CD8-positive, alpha-beta memory T cell (primary cell): ENCODE measurements around the gene CDH12. TPM values are rescaled to one million over a fixed set of nuclear protein-coding genes. Genes with fewer than 3 reads are reported as not detected.

ENCODE experiments used
- CTCF ChIA-PET: fragments of 350-600 bp; sonication (Branson Sonifier 250); formaldehyde crosslinking; loops from one replicate; lab custom pipeline; 2021; ENCODE audit warnings: antibody characterized with exemption; lab: Charles Lee
- POLR2A ChIA-PET: fragments of 350-600 bp; sonication (Branson Sonifier 250); formaldehyde crosslinking; loops from one replicate; lab custom pipeline; 2021; ENCODE audit warnings: antibody characterized with exemption; lab: Charles Lee
- DNase-seq, 5 donors: peaks; one replicate each; pipeline versions ENCODE4 v3.0.0 to v3.0.0-alpha.2; 2020 to 2022; ENCODE audit warnings: mixed read lengths in 1 of 5
- H3K27ac ChIP-seq: one replicate; pipeline ENCODE4 v1.7.0; 2013; ENCODE audit warnings: low read depth, mild to moderate bottlenecking, low read length, moderate library complexity
- H3K27me3 ChIP-seq: 2 replicates; pipeline ENCODE4 v1.7.0; 2013; ENCODE audit warnings: low read length, mild to moderate bottlenecking; ENCODE audit not compliant: insufficient read depth, poor library complexity, severe bottlenecking
- H3K36me3 ChIP-seq: 2 replicates; pipeline ENCODE4 v1.7.0; 2013; ENCODE audit warnings: mild to moderate bottlenecking, low read length, moderate library complexity; ENCODE audit not compliant: insufficient read depth
- H3K4me1 ChIP-seq: 2 replicates; pipeline ENCODE4 v1.7.0; 2013; ENCODE audit warnings: mild to moderate bottlenecking, low read length, moderate library complexity; ENCODE audit not compliant: insufficient read depth
- H3K4me3 ChIP-seq: 2 replicates; pipeline ENCODE4 v1.7.0; 2013; ENCODE audit warnings: mild to moderate bottlenecking, low read length
- H3K9me3 ChIP-seq: 2 replicates; pipeline ENCODE4 v1.7.0; 2013; ENCODE audit warnings: mild to moderate bottlenecking, low read length
- H3K27ac Mint-ChIP-seq, 8 donors: one replicate each; pipeline ENCODE4 v1.8.0; 2020 to 2021; ENCODE audit warnings: mixed read lengths in 8 of 8, mild to moderate bottlenecking in 6 of 8, inconsistent platforms in 3 of 8, moderate library complexity in 3 of 8
- H3K27me3 Mint-ChIP-seq, 2 donors: one replicate each; pipeline ENCODE4 v1.8.0; 2020 to 2021; ENCODE audit warnings: mixed read lengths in 2 of 2, mild to moderate bottlenecking in 1 of 2, moderate library complexity in 1 of 2
- H3K36me3 Mint-ChIP-seq, 3 donors: one replicate each; pipeline ENCODE4 v1.8.0; 2020 to 2021; ENCODE audit warnings: mixed read lengths in 3 of 3, inconsistent platforms in 1 of 3, mild to moderate bottlenecking in 1 of 3
- H3K4me1 Mint-ChIP-seq, 3 donors: one replicate each; pipeline ENCODE4 v1.8.0; 2020 to 2021; ENCODE audit warnings: mixed read lengths in 3 of 3, inconsistent platforms in 1 of 3, mild to moderate bottlenecking in 1 of 3
- H3K4me3 Mint-ChIP-seq, 7 donors: one replicate each; pipeline ENCODE4 v1.8.0; 2020 to 2021; ENCODE audit warnings: mixed read lengths in 7 of 7, mild to moderate bottlenecking in 6 of 7, moderate library complexity in 4 of 7, inconsistent platforms in 2 of 7
- H3K9me3 Mint-ChIP-seq, 5 donors: one replicate each; pipeline ENCODE4 v1.8.0; 2020 to 2022; ENCODE audit warnings: mixed read lengths in 5 of 5, mild to moderate bottlenecking in 3 of 5, moderate library complexity in 2 of 5, inconsistent platforms in 1 of 5
- polyA plus RNA-seq: library from polyadenylated mRNA; unstranded; fragments of 300-500 nt; fragmentation: Illumina TruSeq; gene quantifications from one replicate; pipeline ENCODE4 v1.2.3, GENCODE V29; 2021
- total RNA-seq, 2 experiments: library from RNA; stranded (reverse); gene quantifications; one replicate each; pipeline ENCODE4 v1.2.3, GENCODE V29; 2021

The CDH12 gene
- total and polyA plus RNA-seq, 3 experiments from 2014 or later, result not detected

DNA sequence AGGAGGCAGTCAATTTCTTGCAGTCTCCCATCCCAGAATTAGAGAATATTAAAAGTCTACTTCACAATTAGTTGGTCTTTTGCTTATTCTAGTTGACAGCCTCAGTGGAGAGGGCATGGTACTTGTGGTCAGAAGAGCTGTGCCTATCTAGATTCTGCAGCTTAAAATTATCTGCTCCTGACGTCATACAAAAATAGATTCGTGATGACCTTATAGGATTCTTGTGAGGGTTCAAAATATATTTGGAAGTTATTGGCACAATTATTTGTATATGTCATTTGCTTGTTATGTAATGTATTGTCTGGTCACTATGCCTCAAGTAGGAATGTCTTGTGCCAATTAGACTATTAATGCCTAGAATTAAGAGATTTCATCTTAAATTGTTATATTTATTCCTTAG lies 142.5 kb downstream of the CDH12 start:
- H3K27me3 Mint-ChIP-seq, result no peaks in the 10 kb centered on the region

DNA sequence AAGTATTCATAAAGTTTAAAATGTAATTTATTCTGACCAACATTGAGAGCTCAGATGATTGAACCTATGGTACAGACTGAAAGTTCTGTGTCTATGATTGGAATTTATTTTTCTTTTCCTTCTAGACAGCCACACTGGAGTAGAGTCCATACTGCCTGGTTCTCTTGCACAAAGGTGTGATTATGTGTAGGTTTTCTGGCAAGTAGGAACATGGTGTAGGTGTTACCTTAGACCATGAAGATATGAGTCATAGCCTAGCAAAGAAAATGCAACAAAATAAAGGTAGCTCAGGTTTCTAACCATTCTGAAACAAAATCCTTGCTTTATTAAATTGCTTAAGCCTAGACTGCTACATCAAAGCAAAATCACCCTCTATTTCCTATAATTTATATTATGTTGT lies 143.4 kb downstream of the CDH12 start:
- Histone ChIP-seq H3K36me3 (no peaks in the 10 kb centered on the region), H3K27ac (no peak overlapping the region), H3K27me3 (no peaks in the 10 kb centered on the region), H3K9me3 (peaks cover 5% of the 10 kb centered on the region), H3K4me1 (no peaks in the 10 kb centered on the region), H3K4me3 (no peak overlapping the region)
- no peaks in the 10 kb centered on the region for H3K36me3 Mint-ChIP-seq
- ChIA-PET CTCF (no interaction called here), POLR2A (no interaction called here)
- H3K4me1 Mint-ChIP-seq, result no peaks in the 10 kb centered on the region
- no peaks in the 10 kb centered on the region for H3K27me3 Mint-ChIP-seq
- no peak overlapping the region for H3K4me3 Mint-ChIP-seq
- H3K9me3 Mint-ChIP-seq, result peaks cover 3 to 21% (median 7%) of the 10 kb centered on the region in 5 donors
- no peak for DNase-seq
- no peak overlapping the region for H3K27ac Mint-ChIP-seq

More for the DNA sequence above, 142.5 kb downstream of the CDH12 start:
- no peaks in the 10 kb centered on the region for H3K4me1 Mint-ChIP-seq
- no peaks in the 10 kb centered on the region for H3K4me1 ChIP-seq
- no peak overlapping the region for H3K4me3 Mint-ChIP-seq
- H3K36me3 ChIP-seq, result no peaks in the 10 kb centered on the region
- no peak overlapping the region for H3K4me3 ChIP-seq
- H3K27me3 ChIP-seq, result no peaks in the 10 kb centered on the region
- H3K27ac Mint-ChIP-seq, result no peak overlapping the region
- DNase-seq, result no peak
- H3K27ac ChIP-seq, result no peak overlapping the region
- H3K9me3 ChIP-seq, result peaks cover 5% of the 10 kb centered on the region
- peaks cover 3 to 22% (median 7%) of the 10 kb centered on the region in 5 donors for H3K9me3 Mint-ChIP-seq
- H3K36me3 Mint-ChIP-seq, result no peaks in the 10 kb centered on the region
- ChIA-PET CTCF (no interaction called here), POLR2A (no interaction called here)

DNA sequence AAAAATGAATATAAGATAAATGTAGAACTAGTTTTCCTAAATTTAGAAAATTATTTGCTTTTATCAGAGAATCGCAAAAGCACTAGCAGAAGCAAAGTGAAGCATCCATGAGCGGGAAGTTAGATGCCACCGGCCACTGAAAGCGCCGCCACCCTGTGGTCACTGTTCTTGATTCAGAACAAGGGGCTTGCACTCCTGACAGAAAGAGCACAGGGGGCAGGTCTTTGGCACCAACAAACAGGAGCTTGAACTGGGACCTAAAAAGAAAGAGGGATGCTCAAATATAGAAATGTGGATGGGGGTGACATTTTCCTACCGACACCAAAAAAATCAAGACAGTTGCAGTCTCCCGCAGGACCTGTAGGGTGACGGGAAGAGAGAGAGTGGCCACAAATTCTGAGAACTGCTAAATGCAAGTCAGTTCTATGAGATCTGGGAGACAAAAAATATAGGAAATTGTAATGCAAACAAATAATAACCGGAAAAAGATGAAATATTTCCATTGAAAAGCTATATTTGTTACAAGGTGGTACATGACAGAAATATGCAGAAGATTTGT lies 144.3 kb downstream of the CDH12 start:
- no peak overlapping the region for H3K4me3 Mint-ChIP-seq
- H3K27me3 Mint-ChIP-seq, result no peaks in the 10 kb centered on the region
- H3K4me1 Mint-ChIP-seq, result no peaks in the 10 kb centered on the region
- POLR2A ChIA-PET, result no interaction called here
- Histone ChIP-seq H3K27me3 (no peaks in the 10 kb centered on the region), H3K4me3 (no peak overlapping the region), H3K27ac (no peak overlapping the region), H3K9me3 (peaks cover 5% of the 10 kb centered on the region), H3K36me3 (no peaks in the 10 kb centered on the region), H3K4me1 (no peaks in the 10 kb centered on the region)
- no peak overlapping the region for H3K27ac Mint-ChIP-seq
- H3K36me3 Mint-ChIP-seq, result no peaks in the 10 kb centered on the region
- peaks cover 1 to 12% (median 5%) of the 10 kb centered on the region in 5 donors for H3K9me3 Mint-ChIP-seq
- CTCF ChIA-PET, result no interaction called here
- no peak for DNase-seq

DNA sequence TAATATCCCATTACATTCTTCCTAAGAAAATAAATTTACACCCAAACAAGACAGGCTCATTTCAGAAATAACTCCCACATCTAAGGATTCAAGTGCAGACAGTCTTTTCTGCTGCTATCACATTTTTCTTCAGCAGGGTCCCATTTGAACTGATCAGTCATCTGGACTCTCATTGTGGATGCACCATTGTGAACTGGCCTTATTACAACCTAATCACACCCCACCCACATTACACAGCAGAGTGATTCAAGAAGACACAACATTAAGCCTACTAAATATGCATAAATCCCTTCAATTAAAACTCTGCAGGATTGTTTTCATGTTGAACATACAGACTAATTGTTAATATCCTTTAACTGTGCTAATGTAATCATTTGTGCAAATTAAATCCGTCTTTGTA lies 146.2 kb downstream of the CDH12 start:
- Histone ChIP-seq H3K27me3 (no peaks in the 10 kb centered on the region), H3K9me3 (peaks cover 5% of the 10 kb centered on the region), H3K36me3 (no peaks in the 10 kb centered on the region), H3K27ac (no peak overlapping the region), H3K4me3 (no peak overlapping the region), H3K4me1 (no peaks in the 10 kb centered on the region)
- POLR2A ChIA-PET, result no interaction called here
- H3K4me1 Mint-ChIP-seq, result no peaks in the 10 kb centered on the region
- no peak overlapping the region for H3K27ac Mint-ChIP-seq
- no peak overlapping the region for H3K4me3 Mint-ChIP-seq
- DNase-seq, result no peak
- CTCF ChIA-PET, result no interaction called here
- no peaks in the 10 kb centered on the region for H3K27me3 Mint-ChIP-seq
- peaks cover 0 to 12% (median 3%) of the 10 kb centered on the region in 5 donors for H3K9me3 Mint-ChIP-seq
- H3K36me3 Mint-ChIP-seq, result no peaks in the 10 kb centered on the region

DNA sequence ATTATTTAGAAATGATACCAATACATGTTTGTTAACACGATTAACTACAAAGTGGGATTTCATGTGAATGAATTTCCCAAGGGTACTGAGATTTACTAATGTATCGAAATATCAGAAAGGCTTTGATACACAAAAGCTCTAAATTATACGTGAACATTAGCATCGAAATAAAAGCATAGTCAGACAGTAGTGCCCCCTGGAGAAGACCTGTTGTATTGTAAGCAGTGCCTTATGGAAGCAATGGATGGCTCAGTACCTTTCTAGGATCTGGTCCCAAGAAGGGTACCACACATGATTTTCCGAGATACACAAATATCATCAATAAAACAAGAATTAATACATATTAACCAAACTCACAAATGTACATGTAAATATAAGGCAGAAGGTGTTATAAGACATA lies 153.8 kb downstream of the CDH12 start:
- no peaks in the 10 kb centered on the region for H3K4me1 ChIP-seq
- H3K9me3 ChIP-seq, result no peaks in the 10 kb centered on the region
- POLR2A ChIA-PET, result no interaction called here
- no peak for DNase-seq
- no peaks in the 10 kb centered on the region for H3K4me1 Mint-ChIP-seq
- no peaks in the 10 kb centered on the region for H3K27me3 ChIP-seq
- H3K4me3 ChIP-seq, result no peak overlapping the region
- no peak overlapping the region for H3K4me3 Mint-ChIP-seq
- no peaks in the 10 kb centered on the region for H3K36me3 ChIP-seq
- H3K9me3 Mint-ChIP-seq, result peaks cover 0 to 9% (median 0%) of the 10 kb centered on the region in 5 donors
- H3K27me3 Mint-ChIP-seq, result no peaks in the 10 kb centered on the region
- no peak overlapping the region for H3K27ac Mint-ChIP-seq
- H3K27ac ChIP-seq, result no peak overlapping the region
- H3K36me3 Mint-ChIP-seq, result no peaks in the 10 kb centered on the region
- CTCF ChIA-PET, result no interaction called here

DNA sequence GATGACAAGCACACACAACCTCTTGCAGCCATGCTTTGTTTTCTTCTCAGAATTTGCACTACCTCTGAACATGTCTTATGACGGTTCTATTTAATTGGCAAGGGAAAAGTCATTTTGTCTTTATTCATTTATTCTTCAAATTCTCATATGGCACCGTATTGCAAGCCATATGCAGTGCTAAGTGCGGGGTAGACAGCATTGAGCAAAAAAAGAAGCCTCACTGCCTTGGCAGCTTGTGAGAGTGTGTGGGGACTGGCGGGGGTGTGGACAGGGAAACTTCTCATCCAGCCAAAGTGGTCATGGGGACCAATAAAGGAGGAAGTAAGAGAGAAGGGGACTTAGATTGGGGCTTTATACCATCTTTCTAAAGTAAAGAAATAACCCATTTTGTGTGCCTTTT lies 160.0 kb downstream of the CDH12 start:
- Mint-ChIP-seq H3K36me3 (no peaks in the 10 kb centered on the region), H3K27me3 (no peaks in the 10 kb centered on the region), H3K27ac (no peak overlapping the region), H3K4me3 (no peak overlapping the region), H3K9me3 (peaks cover 4 to 32% (median 12%) of the 10 kb centered on the region in 5 donors), H3K4me1 (no peaks in the 10 kb centered on the region)
- Histone ChIP-seq H3K9me3 (no peaks in the 10 kb centered on the region), H3K27ac (no peak overlapping the region), H3K36me3 (no peaks in the 10 kb centered on the region), H3K4me3 (no peak overlapping the region), H3K4me1 (no peaks in the 10 kb centered on the region), H3K27me3 (no peaks in the 10 kb centered on the region)
- no peak for DNase-seq
- ChIA-PET POLR2A (no interaction called here), CTCF (no interaction called here)

DNA sequence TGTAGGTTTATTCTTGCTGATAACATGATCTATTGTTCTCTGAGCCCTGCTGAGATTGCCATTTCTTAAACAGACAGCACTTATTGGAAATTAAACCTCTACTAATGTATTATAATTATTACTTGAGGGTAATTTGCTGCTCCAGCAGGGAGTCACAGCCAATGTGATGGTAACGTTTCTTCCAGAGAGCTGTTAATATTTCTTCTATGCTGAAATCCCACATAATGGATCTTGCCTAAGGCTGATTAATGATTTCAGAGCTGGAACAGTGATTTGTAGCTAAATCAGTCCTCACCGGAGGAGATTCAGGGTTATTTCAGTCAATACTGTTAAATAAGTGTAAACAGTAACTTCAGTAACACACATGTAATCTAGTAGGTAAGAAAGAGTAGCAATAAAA lies 170.1 kb downstream of the CDH12 start:
- no peak overlapping the region for H3K27ac Mint-ChIP-seq
- DNase-seq, result no peak
- H3K9me3 Mint-ChIP-seq, result peaks cover 3 to 25% (median 9%) of the 10 kb centered on the region in 5 donors
- Histone ChIP-seq H3K4me3 (no peak overlapping the region), H3K4me1 (no peaks in the 10 kb centered on the region), H3K27me3 (no peaks in the 10 kb centered on the region), H3K27ac (no peak overlapping the region), H3K36me3 (no peaks in the 10 kb centered on the region), H3K9me3 (no peaks in the 10 kb centered on the region)
- POLR2A ChIA-PET, result no interaction called here
- H3K4me3 Mint-ChIP-seq, result no peak overlapping the region
- CTCF ChIA-PET, result no interaction called here
- H3K27me3 Mint-ChIP-seq, result no peaks in the 10 kb centered on the region
- H3K4me1 Mint-ChIP-seq, result no peaks in the 10 kb centered on the region
- peaks cover 0 to 2% (median 0%) of the 10 kb centered on the region in 3 donors for H3K36me3 Mint-ChIP-seq

DNA sequence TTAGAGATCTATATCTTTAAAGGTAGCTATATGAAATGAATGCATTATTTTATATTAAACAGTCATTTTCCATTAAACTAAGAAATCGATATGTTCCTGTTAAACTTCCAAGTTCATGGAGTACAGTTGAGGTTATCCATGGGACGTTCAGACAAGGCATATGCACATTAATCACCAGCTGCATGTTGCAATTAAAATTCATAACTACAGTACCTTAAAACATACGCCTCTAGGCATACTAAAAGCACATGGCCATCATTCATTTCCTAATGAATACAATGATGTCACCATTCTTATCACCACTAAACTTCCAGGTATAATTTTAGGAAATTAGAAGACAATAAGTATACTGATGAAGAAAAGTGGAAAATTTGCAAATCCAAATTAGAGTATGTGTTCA lies 174.3 kb downstream of the CDH12 start:
- no peaks in the 10 kb centered on the region for H3K36me3 Mint-ChIP-seq
- POLR2A ChIA-PET, result no interaction called here
- H3K4me3 Mint-ChIP-seq, result no peak overlapping the region
- no peaks in the 10 kb centered on the region for H3K27me3 ChIP-seq
- H3K36me3 ChIP-seq, result no peaks in the 10 kb centered on the region
- DNase-seq, result no peak
- H3K4me1 Mint-ChIP-seq, result no peaks in the 10 kb centered on the region
- peaks cover 3 to 37% (median 11%) of the 10 kb centered on the region in 5 donors for H3K9me3 Mint-ChIP-seq
- no peak overlapping the region for H3K27ac ChIP-seq
- no peak overlapping the region for H3K27ac Mint-ChIP-seq
- no peaks in the 10 kb centered on the region for H3K9me3 ChIP-seq
- no peaks in the 10 kb centered on the region for H3K4me1 ChIP-seq
- CTCF ChIA-PET, result no interaction called here
- H3K27me3 Mint-ChIP-seq, result no peaks in the 10 kb centered on the region
- H3K4me3 ChIP-seq, result no peak overlapping the region
